K562 (cell line): ENCODE data around the gene PPOX. TPM values are rescaled to one million over a fixed set of nuclear protein-coding genes. Genes with fewer than 3 reads are reported as not detected.

Experiments
- ARHGAP35 ChIP-seq: fragments of 450-650 bp; IDR thresholded peaks from 2 replicates; pipeline ENCODE4 v1.6.1; 2018; ENCODE audit not compliant: partially characterized antibody
- ARID2 ChIP-seq: fragments of 450-650 bp; IDR thresholded peaks from 2 replicates; pipeline ENCODE4 v1.6.1; 2017; ENCODE audit warnings: antibody characterized with exemption, mild to moderate bottlenecking
- DPF2 ChIP-seq: fragments of 450-650 bp; IDR thresholded peaks from 2 replicates; pipeline ENCODE4 v1.6.1; 2016
- FOXK2 ChIP-seq, 2 experiments: fragments of 450-650 bp; IDR thresholded peaks in 1 of 2; conservative IDR thresholded peaks in 1 of 2; 2 replicates each; pipeline ENCODE4 v1.6.1; 2016; ENCODE audit warnings: low read depth in 2 of 2, mild to moderate bottlenecking in 1 of 2
- GTF2B ChIP-seq: IDR thresholded peaks from 2 replicates; pipeline ENCODE4 v1.6.1; 2011; ENCODE audit not compliant: insufficient read length; ENCODE audit errors: extremely low read depth
- MTA2 ChIP-seq: fragments of 450-650 bp; IDR thresholded peaks from 2 replicates; pipeline ENCODE4 v1.6.1; 2016; ENCODE audit warnings: low read depth
- NFRKB ChIP-seq: fragments of 450-650 bp; IDR thresholded peaks from 2 replicates; pipeline ENCODE4 v1.6.1; 2016; ENCODE audit warnings: low read depth
- PHF21A ChIP-seq: fragments of 450-650 bp; IDR thresholded peaks from 2 replicates; pipeline ENCODE4 v1.6.1; 2017; ENCODE audit warnings: low read depth, borderline replicate concordance
- TBP ChIP-seq: optimal IDR thresholded peaks from 2 replicates; pipeline ENCODE3; 2011; ENCODE audit warnings: low read depth, low read length, improper control_type of control experiment
- ZNF263 ChIP-seq: sonication (generic); formaldehyde crosslinking; IDR thresholded peaks from 2 replicates; pipeline ENCODE4 v1.8.0; 2022; ENCODE audit warnings: mild to moderate bottlenecking, missing genetic modification reagents, borderline replicate concordance
- ZNF780A ChIP-seq: fragments of 250-450 bp; sonication (Bioruptor Pico); IDR thresholded peaks from 2 replicates; pipeline ENCODE4 v1.5.0; 2021; ENCODE audit warnings: mild to moderate bottlenecking
- polyA plus RNA-seq, 8 experiments: library from polyadenylated mRNA; depleted of rRNA in 4 of 8; stranded (reverse) in 5 of 8; unstranded in 3 of 8; fragments of >200 nt; fragmentation: Nextera tagmentation in 2 of 8; fragmentation: Illumina TruSeq in 1 of 8; extraction: Ambion mirVana in 2 of 8; extraction: Trizol in 1 of 8; gene quantifications; 2 replicates each; pipeline versions ENCODE4 v1.2.1 to v1.2.3, GENCODE V29; 2011 to 2014; ENCODE audit warnings: inconsistent platforms in 1 of 8, missing spikeins in 1 of 8
- total RNA-seq, 7 experiments: library from RNA; depleted of rRNA in 6 of 7; stranded (reverse); fragments of >200 nt in 6 of 7; fragmentation: Illumina TruSeq in 2 of 7; extraction: Trizol in 2 of 7; gene quantifications; 2 replicates each; pipeline versions ENCODE4 v1.2.1 to v1.2.3, GENCODE V29; 2011 to 2021; ENCODE audit warnings: low replicate concordance in 1 of 7
- TF ChIP-seq, protein P1 (sequence below): fragments of 450-650 bp; IDR thresholded peaks from 2 replicates; pipeline ENCODE4 v1.7.1; 2018; ENCODE audit warnings: mild to moderate bottlenecking, low read depth; ENCODE audit not compliant: partially characterized antibody
- TF ChIP-seq, protein P2 (sequence below): sonication (generic); formaldehyde crosslinking; IDR thresholded peaks from 2 replicates; pipeline ENCODE4 v1.8.1; 2023; ENCODE audit warnings: mild to moderate bottlenecking, missing genetic modification reagents, moderate library complexity
- TF ChIP-seq, protein P3 (sequence below): fragments of 450-650 bp; IDR thresholded peaks from 2 replicates; pipeline ENCODE4 v1.6.1; 2016; ENCODE audit warnings: low read depth

Gene PPOX
- total and polyA plus RNA-seq, 9 of the 15 experiments (the other 6 are each of a cell fraction or from before 2014, with no cell fraction given) = 17.0 to 57.1 (median 38.9) TPM

DNA sequence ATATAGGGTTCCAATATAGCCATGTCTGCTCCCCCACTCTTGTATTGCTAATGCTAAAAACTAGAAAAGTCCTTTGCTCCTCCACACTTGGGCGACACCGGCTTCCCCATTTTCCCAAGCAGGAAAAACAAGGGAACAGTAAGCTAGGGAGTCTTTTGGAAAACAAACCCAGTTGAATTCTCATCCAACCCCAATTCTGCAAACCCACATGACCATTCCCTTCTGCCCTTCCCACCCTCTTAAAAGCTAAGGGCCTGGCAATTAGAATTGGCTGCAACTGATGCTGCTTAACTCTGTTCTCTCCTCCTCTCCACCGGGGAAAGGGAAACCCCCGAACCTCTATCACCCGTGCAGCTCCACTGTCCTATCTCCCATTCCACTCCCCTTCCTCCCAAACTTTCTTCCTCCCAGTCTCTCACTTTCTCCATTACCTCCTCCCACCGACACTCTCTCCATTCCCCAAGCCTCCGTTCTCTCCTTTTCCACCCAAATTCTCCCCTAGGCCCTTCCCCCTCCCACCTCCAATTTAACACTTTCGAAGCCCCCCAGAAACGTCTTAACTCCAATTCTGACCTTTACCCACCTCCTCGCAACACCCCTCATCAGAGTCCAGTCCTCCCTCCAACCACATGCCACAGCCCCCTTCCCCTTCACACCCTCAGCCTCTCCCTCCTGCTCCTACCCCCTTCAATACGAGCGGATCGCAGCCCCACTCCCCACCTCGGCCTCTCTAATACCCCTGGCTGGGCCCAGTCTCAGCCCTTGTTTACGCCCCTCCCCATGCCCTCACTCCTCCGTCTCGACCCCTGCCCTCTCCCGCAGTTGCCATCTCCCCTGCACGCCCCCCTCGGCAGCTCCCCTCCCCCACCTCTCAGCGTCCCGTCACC lies 34.5 kb upstream of the PPOX start (continued):
- TF ChIP-seq ZNF780A (CRISPR knock-in tag) (no peak), GTF2B (no peak), ARID2 (0 out of 2 replicates have a peak, but pooled peaks have one; percentile 19), MTA2 (peak; percentile 38; the same call in 1 of the 2 replicates), ZNF263 (CRISPR knock-in tag) (peak; percentile 90), PHF21A (peak; percentile 56; the same call in 1 of the 2 replicates), ARHGAP35 (peak; percentile 66), NFRKB (peak; percentile 23; the same call in 1 of the 2 replicates), FOXK2 (conservative IDR thresholded peaks at IDR 0.05 in 1 of 2, IDR thresholded peaks at IDR 0.05 in 1 of 2; ENCODE audit: low read depth in 2 of 2) (peak in 1 of 2 experiments; percentile 55; a peak in 1 of 4 replicates), DPF2 (peak; percentile 70; the same call in 1 of the 2 replicates), TBP (no peak)
- TF ChIP-seq, protein P1, sequence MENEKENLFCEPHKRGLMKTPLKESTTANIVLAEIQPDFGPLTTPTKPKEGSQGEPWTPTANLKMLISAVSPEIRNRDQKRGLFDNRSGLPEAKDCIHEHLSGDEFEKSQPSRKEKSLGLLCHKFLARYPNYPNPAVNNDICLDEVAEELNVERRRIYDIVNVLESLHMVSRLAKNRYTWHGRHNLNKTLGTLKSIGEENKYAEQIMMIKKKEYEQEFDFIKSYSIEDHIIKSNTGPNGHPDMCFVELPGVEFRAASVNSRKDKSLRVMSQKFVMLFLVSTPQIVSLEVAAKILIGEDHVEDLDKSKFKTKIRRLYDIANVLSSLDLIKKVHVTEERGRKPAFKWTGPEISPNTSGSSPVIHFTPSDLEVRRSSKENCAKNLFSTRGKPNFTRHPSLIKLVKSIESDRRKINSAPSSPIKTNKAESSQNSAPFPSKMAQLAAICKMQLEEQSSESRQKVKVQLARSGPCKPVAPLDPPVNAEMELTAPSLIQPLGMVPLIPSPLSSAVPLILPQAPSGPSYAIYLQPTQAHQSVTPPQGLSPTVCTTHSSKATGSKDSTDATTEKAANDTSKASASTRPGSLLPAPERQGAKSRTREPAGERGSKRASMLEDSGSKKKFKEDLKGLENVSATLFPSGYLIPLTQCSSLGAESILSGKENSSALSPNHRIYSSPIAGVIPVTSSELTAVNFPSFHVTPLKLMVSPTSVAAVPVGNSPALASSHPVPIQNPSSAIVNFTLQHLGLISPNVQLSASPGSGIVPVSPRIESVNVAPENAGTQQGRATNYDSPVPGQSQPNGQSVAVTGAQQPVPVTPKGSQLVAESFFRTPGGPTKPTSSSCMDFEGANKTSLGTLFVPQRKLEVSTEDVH = peak; percentile 24
- TF ChIP-seq, protein P2, sequence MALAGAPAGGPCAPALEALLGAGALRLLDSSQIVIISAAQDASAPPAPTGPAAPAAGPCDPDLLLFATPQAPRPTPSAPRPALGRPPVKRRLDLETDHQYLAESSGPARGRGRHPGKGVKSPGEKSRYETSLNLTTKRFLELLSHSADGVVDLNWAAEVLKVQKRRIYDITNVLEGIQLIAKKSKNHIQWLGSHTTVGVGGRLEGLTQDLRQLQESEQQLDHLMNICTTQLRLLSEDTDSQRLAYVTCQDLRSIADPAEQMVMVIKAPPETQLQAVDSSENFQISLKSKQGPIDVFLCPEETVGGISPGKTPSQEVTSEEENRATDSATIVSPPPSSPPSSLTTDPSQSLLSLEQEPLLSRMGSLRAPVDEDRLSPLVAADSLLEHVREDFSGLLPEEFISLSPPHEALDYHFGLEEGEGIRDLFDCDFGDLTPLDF (CRISPR knock-in tag) = no peak
- TF ChIP-seq, protein P3, sequence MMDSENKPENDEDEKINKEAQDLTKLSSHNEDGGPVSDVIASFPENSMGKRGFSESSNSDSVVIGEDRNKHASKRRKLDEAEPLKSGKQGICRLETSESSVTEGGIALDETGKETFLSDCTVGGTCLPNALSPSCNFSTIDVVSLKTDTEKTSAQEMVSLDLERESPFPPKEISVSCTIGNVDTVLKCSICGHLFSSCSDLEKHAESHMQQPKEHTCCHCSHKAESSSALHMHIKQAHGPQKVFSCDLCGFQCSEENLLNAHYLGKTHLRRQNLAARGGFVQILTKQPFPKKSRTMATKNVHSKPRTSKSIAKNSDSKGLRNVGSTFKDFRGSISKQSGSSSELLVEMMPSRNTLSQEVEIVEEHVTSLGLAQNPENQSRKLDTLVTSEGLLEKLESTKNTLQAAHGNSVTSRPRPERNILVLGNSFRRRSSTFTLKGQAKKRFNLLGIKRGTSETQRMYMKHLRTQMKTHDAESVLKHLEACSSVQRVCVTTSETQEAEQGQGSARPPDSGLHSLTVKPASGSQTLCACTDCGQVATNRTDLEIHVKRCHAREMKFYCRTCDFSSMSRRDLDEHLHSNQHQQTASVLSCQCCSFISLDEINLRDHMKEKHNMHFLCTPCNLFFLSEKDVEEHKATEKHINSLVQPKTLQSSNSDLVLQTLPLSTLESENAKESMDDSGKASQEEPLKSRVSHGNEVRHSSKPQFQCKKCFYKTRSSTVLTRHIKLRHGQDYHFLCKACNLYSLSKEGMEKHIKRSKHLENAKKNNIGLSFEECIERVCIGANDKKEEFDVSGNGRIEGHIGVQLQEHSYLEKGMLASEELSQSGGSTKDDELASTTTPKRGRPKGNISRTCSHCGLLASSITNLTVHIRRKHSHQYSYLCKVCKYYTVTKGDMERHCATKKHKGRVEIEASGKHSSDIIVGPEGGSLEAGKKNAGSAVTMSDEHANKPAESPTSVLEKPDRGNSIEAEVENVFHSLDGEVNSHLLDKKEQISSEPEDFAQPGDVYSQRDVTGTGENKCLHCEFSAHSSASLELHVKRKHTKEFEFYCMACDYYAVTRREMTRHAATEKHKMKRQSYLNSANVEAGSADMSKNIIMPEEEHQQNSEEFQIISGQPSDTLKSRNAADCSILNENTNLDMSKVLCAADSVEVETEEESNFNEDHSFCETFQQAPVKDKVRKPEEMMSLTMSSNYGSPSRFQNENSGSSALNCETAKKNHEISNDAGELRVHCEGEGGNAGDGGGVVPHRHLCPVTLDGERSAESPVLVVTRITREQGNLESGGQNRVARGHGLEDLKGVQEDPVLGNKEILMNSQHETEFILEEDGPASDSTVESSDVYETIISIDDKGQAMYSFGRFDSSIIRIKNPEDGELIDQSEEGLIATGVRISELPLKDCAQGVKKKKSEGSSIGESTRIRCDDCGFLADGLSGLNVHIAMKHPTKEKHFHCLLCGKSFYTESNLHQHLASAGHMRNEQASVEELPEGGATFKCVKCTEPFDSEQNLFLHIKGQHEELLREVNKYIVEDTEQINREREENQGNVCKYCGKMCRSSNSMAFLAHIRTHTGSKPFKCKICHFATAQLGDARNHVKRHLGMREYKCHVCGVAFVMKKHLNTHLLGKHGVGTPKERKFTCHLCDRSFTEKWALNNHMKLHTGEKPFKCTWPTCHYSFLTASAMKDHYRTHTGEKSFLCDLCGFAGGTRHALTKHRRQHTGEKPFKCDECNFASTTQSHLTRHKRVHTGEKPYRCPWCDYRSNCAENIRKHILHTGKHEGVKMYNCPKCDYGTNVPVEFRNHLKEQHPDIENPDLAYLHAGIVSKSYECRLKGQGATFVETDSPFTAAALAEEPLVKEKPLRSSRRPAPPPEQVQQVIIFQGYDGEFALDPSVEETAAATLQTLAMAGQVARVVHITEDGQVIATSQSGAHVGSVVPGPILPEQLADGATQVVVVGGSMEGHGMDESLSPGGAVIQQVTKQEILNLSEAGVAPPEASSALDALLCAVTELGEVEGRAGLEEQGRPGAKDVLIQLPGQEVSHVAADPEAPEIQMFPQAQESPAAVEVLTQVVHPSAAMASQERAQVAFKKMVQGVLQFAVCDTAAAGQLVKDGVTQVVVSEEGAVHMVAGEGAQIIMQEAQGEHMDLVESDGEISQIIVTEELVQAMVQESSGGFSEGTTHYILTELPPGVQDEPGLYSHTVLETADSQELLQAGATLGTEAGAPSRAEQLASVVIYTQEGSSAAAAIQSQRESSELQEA = peak; percentile 55; the same call in 1 of the 2 replicates
